ENCODE measurements around the gene NDUFA13. TPM values are rescaled to one million over a fixed set of nuclear protein-coding genes. Genes with fewer than 3 reads are reported as not detected.

Gene NDUFA13
- total RNA-seq, 1 donor from 2014 or later, result 169 TPM

- Histone ChIP-seq H3K9me3 (ENCODE audit: control insufficient read depth in 3 of 3, low read length in 3 of 3) (no peaks in the 10 kb centered on the region), H3K27me3 (ENCODE audit: control insufficient read depth in 3 of 3, insufficient read depth in 3 of 3, low read length in 3 of 3) (peaks cover 10 to 14% (median 13%) of the 10 kb centered on the region in 3 donors), H3K27ac (ENCODE audit: low read depth, low read length) (no peak overlapping the region), H3K4me1 (ENCODE audit: control insufficient read depth in 3 of 3, insufficient read depth in 3 of 3, low read length in 3 of 3) (peaks cover 7 to 16% (median 11%) of the 10 kb centered on the region in 3 donors), H3K4me3 (ENCODE audit: low read length in 3 of 3) (no peak overlapping the region), H3K36me3 (ENCODE audit: control insufficient read depth in 3 of 3, insufficient read depth in 3 of 3, low read length in 3 of 3) (peaks cover 3 to 4% (median 4%) of the 10 kb centered on the region in 3 donors), H3K9ac (ENCODE audit: low read depth in 1 of 3, low read length in 3 of 3) (peak overlapping the region in 1 of 3 donors; percentile 57)
These were observed 17.0 kb downstream of the NDUFA13 start for GRCh38 chr19:19532806-19533701.

GRCh38 chr19:19533841-19534240 is 17.8 kb downstream of the NDUFA13 start:
- Histone ChIP-seq H3K9ac (ENCODE audit: low read depth in 1 of 3, low read length in 3 of 3) (no peak overlapping the region), H3K4me1 (ENCODE audit: control insufficient read depth in 3 of 3, insufficient read depth in 3 of 3, low read length in 3 of 3) (peaks cover 14 to 24% (median 17%) of the 10 kb centered on the region in 3 donors), H3K36me3 (ENCODE audit: control insufficient read depth in 3 of 3, insufficient read depth in 3 of 3, low read length in 3 of 3) (peaks cover 0 to 2% (median 2%) of the 10 kb centered on the region in 3 donors), H3K4me3 (ENCODE audit: low read length in 3 of 3) (no peak overlapping the region), H3K9me3 (ENCODE audit: control insufficient read depth in 3 of 3, low read length in 3 of 3) (no peaks in the 10 kb centered on the region), H3K27me3 (ENCODE audit: control insufficient read depth in 3 of 3, insufficient read depth in 3 of 3, low read length in 3 of 3) (peaks cover 18 to 22% (median 21%) of the 10 kb centered on the region in 3 donors), H3K27ac (ENCODE audit: low read depth, low read length) (no peak overlapping the region)

GRCh38 chr19:19534556-19535265 is 18.7 kb downstream of the NDUFA13 start:
- H3K4me3 ChIP-seq (ENCODE audit: low read length in 3 of 3), result no peak overlapping the region
- H3K4me1 ChIP-seq (ENCODE audit: control insufficient read depth in 3 of 3, insufficient read depth in 3 of 3, low read length in 3 of 3), result peaks cover 14 to 26% (median 17%) of the 10 kb centered on the region in 3 donors
- no peak overlapping the region for H3K27ac ChIP-seq (ENCODE audit: low read depth, low read length)
- no peaks in the 10 kb centered on the region for H3K9me3 ChIP-seq (ENCODE audit: control insufficient read depth in 3 of 3, low read length in 3 of 3)
- H3K27me3 ChIP-seq (ENCODE audit: control insufficient read depth in 3 of 3, insufficient read depth in 3 of 3, low read length in 3 of 3), result peaks cover 23 to 28% (median 26%) of the 10 kb centered on the region in 3 donors
- H3K9ac ChIP-seq (ENCODE audit: low read depth in 1 of 3, low read length in 3 of 3), result no peak overlapping the region
- H3K36me3 ChIP-seq (ENCODE audit: control insufficient read depth in 3 of 3, insufficient read depth in 3 of 3, low read length in 3 of 3), result peaks cover 0 to 2% (median 0%) of the 10 kb centered on the region in 3 donors

- peaks cover 28 to 35% (median 32%) of the 10 kb centered on the region in 3 donors for H3K27me3 ChIP-seq (ENCODE audit: control insufficient read depth in 3 of 3, insufficient read depth in 3 of 3, low read length in 3 of 3)
- H3K4me3 ChIP-seq (ENCODE audit: low read length in 3 of 3), result no peak overlapping the region
- no peaks in the 10 kb centered on the region for H3K9me3 ChIP-seq (ENCODE audit: control insufficient read depth in 3 of 3, low read length in 3 of 3)
- no peak overlapping the region for H3K9ac ChIP-seq (ENCODE audit: low read depth in 1 of 3, low read length in 3 of 3)
- peaks cover 0 to 2% (median 0%) of the 10 kb centered on the region in 3 donors for H3K36me3 ChIP-seq (ENCODE audit: control insufficient read depth in 3 of 3, insufficient read depth in 3 of 3, low read length in 3 of 3)
- no peak overlapping the region for H3K27ac ChIP-seq (ENCODE audit: low read depth, low read length)
- H3K4me1 ChIP-seq (ENCODE audit: control insufficient read depth in 3 of 3, insufficient read depth in 3 of 3, low read length in 3 of 3), result peaks cover 17 to 31% (median 17%) of the 10 kb centered on the region in 3 donors
These were observed 19.5 kb downstream of the NDUFA13 start for GRCh38 chr19:19535311-19536191.

- Histone ChIP-seq H3K4me3 (ENCODE audit: low read length in 3 of 3) (no peak overlapping the region), H3K9me3 (ENCODE audit: control insufficient read depth in 3 of 3, low read length in 3 of 3) (no peaks in the 10 kb centered on the region), H3K27ac (ENCODE audit: low read depth, low read length) (no peak overlapping the region), H3K9ac (ENCODE audit: low read depth in 1 of 3, low read length in 3 of 3) (peak overlapping the region in 1 of 3 donors; percentile 8), H3K36me3 (ENCODE audit: control insufficient read depth in 3 of 3, insufficient read depth in 3 of 3, low read length in 3 of 3) (peaks cover 0 to 2% (median 0%) of the 10 kb centered on the region in 3 donors), H3K27me3 (ENCODE audit: control insufficient read depth in 3 of 3, insufficient read depth in 3 of 3, low read length in 3 of 3) (peaks cover 45 to 52% (median 50%) of the 10 kb centered on the region in 3 donors), H3K4me1 (ENCODE audit: control insufficient read depth in 3 of 3, insufficient read depth in 3 of 3, low read length in 3 of 3) (peaks cover 12 to 31% (median 18%) of the 10 kb centered on the region in 3 donors)
These were observed 21.3 kb downstream of the NDUFA13 start for GRCh38 chr19:19537075-19538048.

GRCh38 chr19:19538061-19538784 is 22.2 kb downstream of the NDUFA13 start, which contains the start of gene CILP2:
CILP2 (plus strand) TSS chr19:19538265; CDS start chr19:19538350, 85 bp downstream.
- H3K4me3 ChIP-seq (ENCODE audit: low read length in 3 of 3), result no peak within 1 kb of the TSS
- peaks cover 0 to 2% (median 0%) of the 10 kb centered on the region in 3 donors for H3K36me3 ChIP-seq (ENCODE audit: control insufficient read depth in 3 of 3, insufficient read depth in 3 of 3, low read length in 3 of 3)
- peak within 1 kb of the TSS in 1 of 3 donors; percentile 8 for H3K9ac ChIP-seq (ENCODE audit: low read depth in 1 of 3, low read length in 3 of 3)
- no peaks in the 10 kb centered on the region for H3K9me3 ChIP-seq (ENCODE audit: control insufficient read depth in 3 of 3, low read length in 3 of 3)
- H3K27me3 ChIP-seq (ENCODE audit: control insufficient read depth in 3 of 3, insufficient read depth in 3 of 3, low read length in 3 of 3), result peaks cover 51 to 60% (median 58%) of the 10 kb centered on the region in 3 donors
- H3K27ac ChIP-seq (ENCODE audit: low read depth, low read length), result no peak within 1 kb of the TSS
- H3K4me1 ChIP-seq (ENCODE audit: control insufficient read depth in 3 of 3, insufficient read depth in 3 of 3, low read length in 3 of 3), result peaks cover 9 to 25% (median 15%) of the 10 kb centered on the region in 3 donors

GRCh38 chr19:19538785-19539166 is 22.8 kb downstream of the NDUFA13 start:
- peaks cover 9 to 25% (median 15%) of the 10 kb centered on the region in 3 donors for H3K4me1 ChIP-seq (ENCODE audit: control insufficient read depth in 3 of 3, insufficient read depth in 3 of 3, low read length in 3 of 3)
- peaks cover 0 to 2% (median 0%) of the 10 kb centered on the region in 3 donors for H3K36me3 ChIP-seq (ENCODE audit: control insufficient read depth in 3 of 3, insufficient read depth in 3 of 3, low read length in 3 of 3)
- H3K27ac ChIP-seq (ENCODE audit: low read depth, low read length), result no peak overlapping the region
- no peaks in the 10 kb centered on the region for H3K9me3 ChIP-seq (ENCODE audit: control insufficient read depth in 3 of 3, low read length in 3 of 3)
- peaks cover 53 to 66% (median 64%) of the 10 kb centered on the region in 3 donors for H3K27me3 ChIP-seq (ENCODE audit: control insufficient read depth in 3 of 3, insufficient read depth in 3 of 3, low read length in 3 of 3)
- H3K4me3 ChIP-seq (ENCODE audit: low read length in 3 of 3), result no peak overlapping the region
- H3K9ac ChIP-seq (ENCODE audit: low read depth in 1 of 3, low read length in 3 of 3), result no peak overlapping the region

- Histone ChIP-seq H3K9me3 (ENCODE audit: control insufficient read depth in 3 of 3, low read length in 3 of 3) (no peaks in the 10 kb centered on the region), H3K4me3 (ENCODE audit: low read length in 3 of 3) (no peak overlapping the region), H3K4me1 (ENCODE audit: control insufficient read depth in 3 of 3, insufficient read depth in 3 of 3, low read length in 3 of 3) (peaks cover 9 to 25% (median 15%) of the 10 kb centered on the region in 3 donors), H3K27me3 (ENCODE audit: control insufficient read depth in 3 of 3, insufficient read depth in 3 of 3, low read length in 3 of 3) (peaks cover 53 to 73% (median 66%) of the 10 kb centered on the region in 3 donors), H3K9ac (ENCODE audit: low read depth in 1 of 3, low read length in 3 of 3) (no peak overlapping the region), H3K27ac (ENCODE audit: low read depth, low read length) (no peak overlapping the region), H3K36me3 (ENCODE audit: control insufficient read depth in 3 of 3, insufficient read depth in 3 of 3, low read length in 3 of 3) (peaks cover 0 to 2% (median 0%) of the 10 kb centered on the region in 3 donors)
These were observed 23.7 kb downstream of the NDUFA13 start for GRCh38 chr19:19539698-19540063.
